GDM1 (cell line): ENCODE measurements around the gene FIBIN.
"Not testable (repeated sequence)": the region's sequence is repeated elsewhere in the genome, so short reads cannot be mapped to it uniquely, and the experiment has no call there.

Experiments used
- DNase-seq: peaks from one replicate; lab custom pipeline; 2025; lab: John Stamatoyannopoulos, UW

FIBIN gene

DNA sequence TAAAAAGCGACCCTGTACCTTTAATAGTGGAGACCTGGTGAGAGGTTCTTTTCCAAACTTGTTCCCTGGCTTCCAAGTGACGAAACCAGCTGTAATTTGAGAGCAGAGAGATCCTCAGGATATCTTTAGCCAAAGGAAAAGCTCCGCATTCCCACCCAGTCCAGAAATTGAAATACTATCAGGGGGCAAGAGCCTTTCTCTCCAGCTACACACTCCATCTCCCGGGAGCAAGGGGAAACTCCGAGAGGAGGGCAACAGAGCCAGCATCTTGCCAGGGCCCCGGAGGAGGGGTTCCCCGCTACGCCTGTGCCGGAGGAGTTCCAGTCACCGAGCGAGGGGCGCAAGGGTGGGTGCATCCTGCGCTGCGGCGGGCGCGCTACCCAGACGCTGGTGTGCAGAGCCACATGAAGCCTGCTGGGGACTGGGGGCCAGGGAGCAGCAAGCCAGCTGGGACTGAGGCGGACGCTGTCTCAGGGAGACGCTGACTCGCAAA lies at the start of gene FIBIN:
FIBIN (plus strand) TSS at position 148 of the 493 bp plus-strand sequence. CDS start 415 bp downstream, outside the sequence.
- no peak for DNase-seq

DNA sequence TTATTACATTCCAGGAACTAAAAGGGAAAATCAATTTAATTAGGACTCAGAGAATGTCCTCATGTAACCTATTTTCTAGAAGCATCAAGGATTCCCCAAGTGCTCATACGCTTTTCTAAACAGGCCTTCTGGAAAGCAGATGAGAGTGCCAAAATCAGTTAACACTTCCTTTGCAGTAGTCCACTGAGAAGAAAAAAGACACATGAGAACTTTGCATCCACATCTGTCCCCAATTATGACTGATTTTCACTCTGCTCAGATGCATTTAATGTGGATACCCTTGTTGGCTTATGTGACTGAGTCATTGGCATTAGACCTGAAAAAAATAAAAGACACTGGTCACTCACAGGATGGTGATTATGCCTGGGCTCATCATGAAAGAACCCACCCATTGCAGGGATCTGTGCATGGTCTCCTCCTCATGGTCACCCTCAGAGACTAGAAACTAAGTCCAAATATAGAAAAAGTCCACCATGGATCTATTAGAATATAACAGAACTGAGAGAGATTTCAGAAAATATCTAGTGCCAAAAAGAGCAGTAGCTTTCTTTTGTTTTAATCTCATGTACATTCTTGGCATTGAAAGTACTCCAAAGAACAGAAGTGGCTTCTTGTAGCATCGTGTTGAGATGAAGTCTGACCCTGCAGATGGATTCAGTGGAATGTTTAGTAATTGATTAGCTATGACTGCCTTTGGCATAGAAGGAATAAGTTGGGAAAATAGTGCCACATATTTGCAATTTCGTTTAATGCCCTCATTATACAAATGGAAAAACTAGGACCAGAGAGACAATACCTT lies 48.8 kb upstream of the FIBIN start:
- DNase-seq, result no peak

DNA sequence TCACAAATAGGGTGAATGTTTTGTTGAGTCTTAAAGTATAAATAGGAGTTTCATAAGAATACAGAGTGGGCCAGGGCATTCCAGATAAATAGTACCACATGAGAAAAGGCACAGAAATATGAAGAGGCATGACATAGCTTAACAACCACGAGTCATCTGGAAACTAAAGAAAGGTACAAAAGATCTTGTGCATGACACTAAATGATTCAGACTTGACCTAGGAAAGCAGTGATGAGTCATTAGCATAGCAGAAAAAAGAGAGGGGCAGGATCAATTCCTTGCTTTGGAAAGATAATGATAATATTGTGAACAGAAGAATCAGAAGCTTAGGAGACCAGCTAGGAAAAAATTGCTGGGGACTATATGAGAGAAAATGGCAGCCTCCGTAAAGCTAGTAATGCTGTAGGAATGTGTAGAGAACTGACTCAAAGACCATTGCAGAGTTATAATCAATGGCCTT lies 47.6 kb upstream of the FIBIN start:
- no peak for DNase-seq

DNA sequence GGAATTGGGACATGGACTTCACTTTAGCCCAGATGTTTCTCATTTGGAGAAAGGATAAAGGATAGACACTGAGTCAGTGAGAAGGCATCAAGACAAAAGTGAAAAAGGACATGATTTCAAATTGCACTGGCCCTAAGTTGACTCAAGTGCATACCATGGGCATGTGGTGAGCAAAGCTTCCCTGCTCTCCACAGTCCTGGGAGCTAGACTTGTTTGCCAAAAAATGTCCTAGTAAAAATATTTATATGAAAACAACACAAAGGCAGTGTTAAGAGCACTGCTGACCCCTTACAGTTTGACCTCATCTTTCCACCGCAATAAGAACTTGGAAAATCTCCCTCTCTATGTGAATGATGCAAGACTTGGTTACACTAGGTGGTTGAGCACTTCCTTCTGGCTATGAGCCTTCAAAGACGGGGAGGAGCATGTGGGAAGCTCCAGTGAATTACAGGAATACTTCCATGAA lies 46.5 kb upstream of the FIBIN start:
- DNase-seq, result no peak

DNA sequence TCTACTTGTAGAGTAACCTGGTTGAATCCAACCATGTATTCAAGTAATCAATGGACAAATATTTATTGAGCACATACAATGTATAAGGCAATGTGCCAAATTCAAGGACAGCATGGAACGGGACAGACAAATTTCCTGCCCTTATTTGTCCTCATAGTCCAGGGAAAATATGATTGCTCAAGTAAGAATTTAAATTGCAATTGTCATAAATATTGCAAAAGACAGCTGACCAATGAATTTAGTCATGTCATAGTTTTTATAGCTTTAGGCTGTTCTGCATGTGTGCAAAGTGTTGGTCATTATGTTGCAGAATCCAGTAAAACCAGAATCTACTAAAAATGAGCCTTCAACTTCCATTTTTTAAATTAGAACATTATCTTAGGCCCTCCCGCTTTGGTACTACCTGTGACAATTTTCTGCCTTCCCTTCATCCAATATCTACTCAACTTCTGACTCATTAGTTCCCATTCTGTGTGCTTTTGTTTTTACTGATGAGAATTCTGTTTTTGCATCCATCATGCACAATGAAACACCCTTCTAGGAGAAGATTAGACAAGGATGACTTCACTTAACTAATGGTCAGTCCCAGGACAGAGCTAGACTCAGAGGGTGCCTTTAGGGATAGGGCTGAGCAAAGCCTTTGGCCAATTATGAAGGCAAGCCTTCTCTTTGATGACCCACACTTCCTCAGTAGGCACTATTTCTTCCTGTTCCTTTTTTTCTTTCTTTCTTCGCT lies 45.8 kb upstream of the FIBIN start:
- DNase-seq, result no peak

DNA sequence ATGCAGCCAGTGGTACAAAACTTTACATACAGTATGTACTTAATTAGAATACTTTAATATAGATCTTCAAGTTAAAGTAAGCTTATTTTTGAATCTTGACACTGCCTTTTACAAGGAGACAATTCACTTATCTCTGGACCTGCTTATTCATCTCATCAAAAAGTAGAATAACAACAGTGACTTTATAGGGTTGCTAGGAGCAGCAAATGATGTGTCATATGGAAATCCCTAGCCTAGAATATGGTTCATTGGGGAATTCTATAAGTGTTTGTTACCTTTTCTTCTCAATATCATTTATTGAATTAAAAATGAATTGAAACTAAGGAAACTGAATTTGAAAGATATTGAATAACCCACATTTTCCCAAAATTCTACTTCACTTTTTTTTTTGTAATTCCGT lies 45.0 kb upstream of the FIBIN start:
- DNase-seq, result no peak

DNA sequence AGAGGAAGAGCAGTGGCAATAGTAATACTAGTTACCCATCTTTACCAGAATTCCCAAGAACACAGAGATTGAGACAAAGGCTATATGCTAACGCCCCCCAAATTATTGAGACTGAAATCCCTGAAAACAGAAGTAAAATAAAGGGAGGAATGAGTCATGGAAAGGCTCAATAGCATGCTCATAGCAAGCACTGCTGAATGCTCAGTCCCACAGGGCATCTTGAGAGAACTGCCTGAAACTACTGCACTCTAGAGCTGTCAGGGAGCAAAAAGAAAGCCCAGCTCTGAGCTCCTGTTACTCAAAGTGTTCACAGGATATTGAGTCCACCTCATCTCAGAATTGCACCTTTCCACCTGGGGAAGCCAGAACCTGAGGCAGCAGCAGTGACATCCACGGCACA lies 44.1 kb upstream of the FIBIN start:
- no peak for DNase-seq

DNA sequence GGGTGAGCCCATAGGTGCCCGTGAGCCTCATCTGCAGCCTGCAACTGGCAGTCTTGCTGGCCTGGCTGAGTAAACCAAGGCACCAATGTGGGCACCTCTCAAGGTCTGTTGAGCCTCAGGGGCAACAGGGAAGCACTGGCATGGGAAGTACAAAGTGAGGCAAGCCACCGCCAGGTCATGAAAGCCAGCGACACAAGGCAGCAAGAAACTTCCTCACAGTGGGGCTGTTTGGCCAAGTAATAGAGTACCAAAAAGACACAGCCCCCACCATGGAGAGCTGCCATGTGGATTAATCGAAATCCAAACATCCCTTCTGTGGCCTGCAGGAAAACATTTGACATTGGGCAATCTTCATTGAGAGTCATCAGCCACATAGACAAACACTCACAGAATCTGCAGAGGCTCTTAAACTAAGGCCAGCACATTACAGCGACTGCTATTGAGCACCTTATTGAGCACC lies 43.6 kb upstream of the FIBIN start:
- DNase-seq, result no peak

DNA sequence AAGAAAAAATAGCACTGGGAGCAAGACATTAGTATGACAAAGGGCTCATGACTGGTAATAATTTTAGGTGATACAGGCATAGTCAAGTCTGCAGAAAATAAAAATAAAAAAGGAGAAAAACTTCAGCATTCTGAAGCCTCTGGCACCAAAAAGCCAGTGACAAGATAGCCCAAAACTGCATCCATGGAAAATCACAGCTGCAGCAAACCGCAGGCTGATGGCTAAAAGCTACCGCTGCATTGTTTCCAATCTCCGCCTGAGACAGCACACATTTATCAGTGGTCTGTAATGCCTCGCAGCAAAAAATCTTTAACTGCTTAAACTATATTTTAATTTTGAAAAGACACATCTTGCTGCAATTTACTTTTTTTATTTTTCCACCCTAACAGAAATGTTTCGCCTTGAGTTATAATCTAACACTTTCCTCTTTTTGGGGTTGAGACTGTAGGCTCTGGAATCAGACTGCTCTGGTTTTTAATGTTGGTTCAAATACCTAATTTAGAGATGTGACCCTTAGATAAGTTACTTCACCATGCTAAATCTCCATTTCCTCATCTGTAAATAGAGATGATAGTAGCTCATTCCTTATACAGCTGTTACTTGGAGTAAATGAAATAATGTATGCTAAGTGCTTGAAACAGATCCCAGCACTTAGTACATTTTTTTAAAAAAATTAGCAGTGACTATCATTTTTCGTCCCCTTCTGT lies 42.0 kb upstream of the FIBIN start:
- no peak for DNase-seq

DNA sequence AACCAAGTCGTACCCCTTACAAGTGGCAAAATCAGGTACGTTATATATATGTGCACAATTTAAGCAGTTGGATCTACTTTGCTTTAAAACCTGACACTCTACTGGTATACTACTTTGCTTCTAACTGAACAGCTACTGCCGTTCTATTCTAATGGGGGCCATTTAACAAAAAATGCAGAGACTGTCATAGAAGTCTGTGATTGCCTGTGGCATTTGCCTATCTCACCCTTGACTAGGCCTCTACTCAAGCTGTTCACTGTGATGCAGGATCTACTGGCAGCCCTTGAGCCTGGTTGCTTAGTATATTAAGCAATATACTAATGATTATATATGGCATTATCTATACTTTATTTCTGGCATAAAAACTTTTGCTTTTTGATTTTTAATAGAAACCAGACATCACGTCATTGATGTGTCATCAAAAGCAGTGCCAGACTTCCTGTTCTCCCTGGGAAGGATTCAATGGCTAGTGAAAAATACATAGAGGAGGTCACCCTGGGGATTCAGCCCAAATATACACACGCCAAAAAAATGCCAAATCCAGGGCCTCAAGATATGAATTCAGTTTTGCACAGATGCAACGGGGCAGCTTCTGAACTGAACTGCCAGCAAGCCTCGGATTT lies 40.0 kb upstream of the FIBIN start:
- no peak for DNase-seq

DNA sequence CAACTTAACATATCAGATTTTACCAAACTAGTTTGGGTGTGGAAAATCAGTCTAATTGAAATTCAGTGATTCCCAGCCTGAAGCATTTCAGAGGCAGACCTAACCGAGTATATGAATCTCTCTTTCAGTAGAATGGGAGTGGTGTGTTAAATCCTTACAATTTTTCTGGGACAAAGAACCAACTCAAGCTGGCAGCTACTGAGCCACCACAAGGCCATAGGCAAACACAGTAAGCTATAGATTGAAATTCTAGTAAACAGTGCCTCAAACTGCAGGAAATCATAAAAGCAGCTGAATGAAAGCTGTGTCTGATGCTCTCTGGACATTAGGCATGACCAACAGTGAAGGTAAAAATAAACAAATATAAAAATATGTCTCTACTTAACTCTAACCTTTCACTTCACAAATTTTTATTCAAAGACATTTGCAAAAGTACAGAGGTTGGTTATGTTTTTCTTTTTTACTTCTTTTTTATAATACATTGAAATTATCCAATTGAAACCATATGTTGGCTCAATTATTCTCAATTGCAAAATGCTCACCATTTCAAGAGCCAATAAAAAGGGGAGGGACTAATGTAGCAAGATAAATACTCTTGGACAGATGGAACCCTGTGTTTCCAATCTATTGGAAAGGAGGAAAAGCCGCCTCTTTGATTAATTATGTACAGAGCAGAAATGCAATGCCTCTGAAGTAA lies 35.8 kb upstream of the FIBIN start:
- no peak for DNase-seq

DNA sequence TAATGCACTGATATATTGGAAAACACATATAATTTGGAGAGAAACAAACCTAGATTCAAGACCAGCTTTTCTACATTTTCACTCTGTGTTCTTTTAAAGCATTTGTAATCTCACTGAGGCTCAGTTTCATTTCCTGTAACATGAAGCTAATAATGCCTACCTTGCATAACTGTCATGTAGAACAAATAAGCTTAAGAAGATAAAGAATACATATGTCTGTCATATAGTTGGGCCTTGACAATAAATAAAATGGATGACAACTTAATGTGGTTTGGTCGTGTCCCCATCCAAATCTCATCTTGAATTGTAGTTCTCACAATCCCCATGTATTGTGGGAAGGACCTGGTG lies 35.2 kb upstream of the FIBIN start:
- DNase-seq, result no peak

DNA sequence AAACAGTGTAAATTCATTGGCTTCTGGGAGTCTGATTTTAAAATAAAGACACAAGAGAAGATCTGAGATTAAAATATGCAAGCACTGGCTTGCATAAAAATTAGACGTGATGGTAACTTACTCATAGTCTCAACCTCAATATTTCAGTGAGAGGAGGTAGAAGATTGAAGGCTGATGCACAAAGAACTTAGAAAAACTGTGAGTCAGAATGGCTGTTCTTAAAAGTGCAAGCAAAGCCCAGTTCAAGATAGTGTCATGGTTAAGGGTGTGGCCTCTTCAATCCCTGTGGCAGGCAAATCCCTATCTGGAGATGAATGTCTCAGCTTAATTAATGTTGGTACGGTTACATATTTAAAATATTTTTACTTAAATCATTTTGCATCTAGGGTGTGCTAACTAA lies 33.6 kb upstream of the FIBIN start:
- no peak for DNase-seq

DNA sequence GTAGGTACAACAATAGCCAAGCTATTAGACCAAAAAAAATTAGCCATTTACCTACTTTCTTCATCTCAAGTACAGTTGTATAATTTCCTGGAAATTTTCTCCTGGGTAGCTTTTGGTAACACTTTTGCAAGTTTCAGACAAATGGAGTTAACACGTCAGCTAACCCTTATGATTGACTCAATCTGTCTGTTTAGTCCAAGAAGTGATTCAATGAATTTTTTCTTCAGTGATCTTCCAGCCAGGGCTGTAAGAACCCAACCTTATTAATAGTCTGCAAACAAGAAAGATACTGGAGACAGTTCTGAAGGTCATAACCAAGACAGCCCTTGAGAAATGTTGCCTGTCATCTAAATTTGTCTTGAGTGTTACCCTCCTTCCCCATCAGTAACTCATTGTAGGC lies 30.1 kb upstream of the FIBIN start:
- DNase-seq, result no peak

DNA sequence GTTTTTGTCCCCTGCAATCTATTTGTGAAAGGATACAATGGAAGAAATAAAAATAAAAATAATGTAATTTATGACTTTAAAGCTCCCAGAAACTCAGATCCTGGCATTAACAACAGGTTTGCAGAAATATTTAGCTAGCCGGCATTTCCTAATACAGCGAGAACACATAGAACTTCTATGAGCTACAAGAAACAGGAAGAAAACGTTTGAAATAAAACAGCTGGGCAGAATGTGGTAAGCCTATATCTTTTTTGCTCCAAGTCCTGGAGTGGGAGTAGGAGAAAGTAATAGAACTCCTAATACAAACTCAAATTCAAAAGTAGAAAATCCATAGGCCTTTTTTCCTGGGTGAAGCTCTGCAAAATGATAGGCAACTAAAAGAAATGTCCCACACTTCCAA lies 29.6 kb upstream of the FIBIN start:
- DNase-seq, result no peak

DNA sequence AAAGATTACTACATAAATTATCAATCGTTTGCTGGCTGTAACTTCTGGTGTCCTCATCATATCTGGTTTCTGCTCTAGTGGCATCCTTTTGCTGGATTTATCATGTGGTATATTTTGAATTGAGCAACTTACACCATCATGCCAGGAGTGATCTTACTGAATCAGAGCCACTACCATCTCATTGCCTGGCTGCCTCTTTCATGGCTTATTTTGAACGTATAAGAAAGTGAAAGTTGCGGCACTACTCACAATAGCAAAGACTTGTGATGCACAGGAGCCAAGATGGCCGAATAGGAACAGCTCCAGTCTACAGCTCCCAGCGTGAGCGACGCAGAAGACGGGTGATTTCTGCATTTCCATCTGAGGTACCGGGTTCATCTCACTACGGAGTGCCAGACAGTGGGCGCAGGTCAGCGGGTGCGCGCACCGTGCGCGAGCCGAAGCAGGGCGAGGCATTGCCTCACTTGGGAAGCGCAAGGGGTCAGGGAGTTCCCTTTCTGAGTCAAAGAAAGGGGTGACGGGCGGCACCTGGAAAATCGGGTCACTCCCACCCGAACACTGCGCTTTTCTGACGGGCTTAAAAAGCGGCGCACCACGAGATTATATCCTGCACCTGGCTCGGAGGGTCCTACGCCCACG lies 28.9 kb upstream of the FIBIN start:
- DNase-seq, result not testable (repeated sequence)

DNA sequence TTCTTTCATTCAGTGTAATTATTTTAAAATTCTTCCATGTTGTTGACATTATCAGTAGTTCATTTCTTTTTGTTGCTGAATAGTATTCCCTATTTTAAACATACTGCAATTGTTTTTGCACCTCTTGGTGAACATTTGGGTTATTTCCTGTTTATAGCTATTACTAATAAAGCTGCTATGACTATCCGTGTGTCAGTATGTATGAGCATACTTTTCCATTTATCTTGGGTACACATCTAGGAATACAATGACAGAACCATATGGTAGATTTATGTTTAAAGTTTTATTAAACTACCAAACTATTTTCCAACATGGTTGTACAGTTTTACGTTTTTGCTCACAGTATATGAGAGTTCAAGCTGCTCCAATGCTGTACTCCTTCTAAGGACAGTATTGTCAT lies 22.0 kb upstream of the FIBIN start:
- DNase-seq, result no peak

DNA sequence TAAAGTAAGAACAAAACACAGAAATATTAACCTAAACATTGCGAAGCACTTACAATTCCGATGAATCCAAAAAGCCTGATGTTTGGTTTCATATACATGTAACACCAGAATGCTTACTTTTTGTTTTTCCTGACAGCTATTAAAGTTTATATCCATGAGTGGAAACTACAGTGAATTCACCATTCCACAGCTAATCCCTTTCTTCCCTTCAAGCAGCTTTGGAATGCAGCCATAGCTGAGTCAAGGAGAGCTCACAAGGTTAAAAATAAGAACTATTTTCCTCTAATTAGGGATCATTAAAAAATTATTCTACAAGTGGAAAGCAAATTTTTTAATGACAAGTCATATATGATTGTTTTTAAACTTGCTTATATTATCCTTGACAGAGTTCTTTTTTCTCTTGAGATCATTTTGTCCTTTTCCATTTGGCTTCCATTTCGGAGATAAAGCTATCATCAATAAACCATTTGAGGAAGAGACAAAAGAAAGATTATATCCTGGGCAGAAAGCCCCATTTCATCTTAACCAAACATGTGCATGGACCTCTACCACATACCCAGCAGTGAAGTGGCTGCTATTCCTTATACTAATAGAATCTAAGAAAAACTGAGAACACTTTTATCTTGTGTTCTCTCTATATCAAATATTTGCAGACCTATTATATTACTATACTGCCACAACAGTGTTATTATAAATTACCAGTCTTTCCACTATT lies 19.7 kb upstream of the FIBIN start:
- DNase-seq, result no peak

DNA sequence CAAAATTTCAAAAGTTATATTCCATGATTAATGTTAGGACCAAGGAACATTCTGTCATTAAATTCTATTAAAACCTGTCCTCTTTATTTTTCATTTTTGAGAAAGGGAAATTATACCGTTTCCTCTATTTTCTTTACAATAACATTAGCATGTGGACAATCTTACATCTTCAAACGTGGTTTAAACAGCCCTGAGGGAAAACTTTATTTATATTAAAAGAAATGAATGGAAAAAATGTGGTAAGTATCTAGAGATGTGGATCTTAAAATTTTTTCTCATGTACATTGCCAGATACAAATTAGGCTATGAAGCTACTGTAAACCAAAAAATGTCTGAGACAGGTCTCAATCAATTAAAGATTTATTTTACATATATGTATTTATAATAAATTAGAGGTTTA lies 18.9 kb upstream of the FIBIN start:
- DNase-seq, result no peak

DNA sequence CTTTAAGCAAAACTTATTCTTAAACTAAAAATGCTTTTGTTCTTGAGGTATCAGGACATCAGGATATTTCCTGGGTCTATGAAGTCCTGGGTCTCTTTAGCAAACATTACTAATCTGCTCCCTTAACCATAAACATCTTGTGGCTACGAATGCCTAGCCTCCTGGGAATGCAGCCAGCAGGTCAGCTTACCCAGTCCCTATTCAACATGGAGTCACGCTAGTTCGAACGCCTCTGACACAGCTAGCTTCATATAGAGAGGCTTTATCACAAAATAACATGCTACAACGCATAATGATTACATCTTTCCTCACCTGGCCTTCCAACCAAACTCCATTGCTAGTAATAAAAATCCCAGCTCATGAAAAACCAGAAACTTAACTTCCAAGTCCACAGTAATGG lies 17.5 kb upstream of the FIBIN start:
- DNase-seq, result no peak
